CD4-positive, CD25-positive, alpha-beta regulatory T cell (primary cell): Measurements from ENCODE around the gene EIF2A. TPM values are rescaled to one million over a fixed set of nuclear protein-coding genes. Genes with fewer than 3 reads are reported as not detected.
A peak's percentile ranks its signal among the peaks of the same experiment; 100 is the strongest.

Experiments used
- ATAC-seq, 2 donors: fragments of 150-1000 bp; cut with Tn5 transposase; one replicate each; pipeline ENCODE4 v1.10.0; 2021; ENCODE audit warnings: low read depth in 2 of 2, moderate number of reproducible peaks in 2 of 2, moderate library complexity in 1 of 2
- DNase-seq, 3 donors: peaks; one replicate each; pipeline versions ENCODE4 v3.0.0 to v3.0.0-alpha.2; 2012 to 2022; ENCODE audit warnings: mixed read lengths in 1 of 3
- H3K27ac ChIP-seq: one replicate; pipeline ENCODE4 v1.7.0; 2013; ENCODE audit warnings: mild to moderate bottlenecking, low read length; ENCODE audit not compliant: insufficient read depth, poor library complexity, severe bottlenecking
- H3K27me3 ChIP-seq: one replicate; pipeline ENCODE4 v1.7.0; 2013; ENCODE audit warnings: low read length; ENCODE audit not compliant: control insufficient read depth, insufficient read depth
- H3K36me3 ChIP-seq: one replicate; pipeline ENCODE4 v1.7.0; 2013; ENCODE audit warnings: mild to moderate bottlenecking, low read length, moderate library complexity; ENCODE audit not compliant: control insufficient read depth, insufficient read depth
- H3K4me1 ChIP-seq: 2 replicates; pipeline ENCODE4 v1.7.0; 2013; ENCODE audit warnings: mild to moderate bottlenecking, low read length; ENCODE audit not compliant: insufficient read depth, control insufficient read depth, poor library complexity, severe bottlenecking
- H3K4me3 ChIP-seq: one replicate; pipeline ENCODE4 v1.7.0; 2013; ENCODE audit warnings: low read depth, mild to moderate bottlenecking, low read length, moderate library complexity
- H3K9me3 ChIP-seq, 2 experiments: 1 replicate in 1 of 2; 2 replicates in 1 of 2; pipeline ENCODE4 v1.7.0; 2013; ENCODE audit warnings: low read length in 2 of 2, mild to moderate bottlenecking in 1 of 2, moderate library complexity in 1 of 2; ENCODE audit not compliant: control insufficient read depth in 2 of 2
- H3K27ac Mint-ChIP-seq, 3 donors: one replicate each; pipeline ENCODE4 v1.8.0; 2020 to 2022; ENCODE audit warnings: mild to moderate bottlenecking in 3 of 3, mixed read lengths in 3 of 3, moderate library complexity in 2 of 3
- H3K27me3 Mint-ChIP-seq: one replicate; pipeline ENCODE4 v1.8.0; 2022; ENCODE audit warnings: mild to moderate bottlenecking, mixed read lengths
- H3K36me3 Mint-ChIP-seq: one replicate; pipeline ENCODE4 v1.8.0; 2020; ENCODE audit warnings: mixed read lengths
- H3K4me1 Mint-ChIP-seq, 4 donors: one replicate each; pipeline ENCODE4 v1.8.0; 2020 to 2022; ENCODE audit warnings: mixed read lengths in 4 of 4, mild to moderate bottlenecking in 1 of 4
- H3K4me3 Mint-ChIP-seq, 4 donors: one replicate each; pipeline ENCODE4 v1.8.0; 2020 to 2022; ENCODE audit warnings: mild to moderate bottlenecking in 4 of 4, mixed read lengths in 4 of 4, moderate library complexity in 3 of 4
- H3K9me3 Mint-ChIP-seq, 7 donors: one replicate each; pipeline ENCODE4 v1.8.0; 2020 to 2022; ENCODE audit warnings: mixed read lengths in 7 of 7, mild to moderate bottlenecking in 3 of 7, moderate library complexity in 2 of 7
- polyA plus RNA-seq, 4 donors: library from polyadenylated mRNA; unstranded; fragments of 300-500 nt; fragmentation: Illumina TruSeq; gene quantifications; one replicate each; pipeline ENCODE4 v1.2.3, GENCODE V29; 2021
- total RNA-seq: library from RNA; stranded (reverse); gene quantifications from one replicate; pipeline ENCODE4 v1.2.3, GENCODE V29; 2022

Gene EIF2A
- total and polyA plus RNA-seq, 5 donors from 2014 or later: 34.1 to 94.4 (median 49.4) TPM

DNA sequence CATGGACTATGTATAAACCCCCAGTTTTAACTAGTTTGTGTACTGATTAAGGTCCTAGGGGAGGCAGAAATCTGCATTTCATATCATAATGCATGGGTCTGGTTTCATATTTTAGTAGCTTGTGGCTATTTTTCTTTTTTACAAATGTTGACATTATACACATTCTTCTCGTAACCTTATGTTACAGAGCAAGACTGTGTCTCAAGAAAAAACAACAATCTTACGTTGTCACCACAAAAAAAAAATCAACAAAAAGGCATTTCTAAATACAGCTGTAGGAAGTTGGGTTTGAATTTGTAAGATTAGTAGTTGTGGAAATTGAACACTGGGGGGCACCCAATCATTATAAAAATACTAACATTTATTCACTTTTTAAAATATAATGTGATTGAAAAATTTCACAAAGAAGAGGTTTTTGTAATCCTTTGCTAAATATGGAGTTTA, 18.2 kb upstream of the EIF2A start:
- Histone ChIP-seq H3K4me3 (no peak overlapping the region), H3K27ac (no peak overlapping the region), H3K9me3 (no peaks in the 10 kb centered on the region), H3K36me3 (no peaks in the 10 kb centered on the region), H3K4me1 (no peaks in the 10 kb centered on the region), H3K27me3 (no peaks in the 10 kb centered on the region)
- peak in 2 of 3 donors; percentile 27 to 56 for DNase-seq
- Mint-ChIP-seq H3K9me3 (no peaks in the 10 kb centered on the region), H3K4me3 (no peak overlapping the region), H3K27me3 (peaks cover 4% of the 10 kb centered on the region), H3K36me3 (no peaks in the 10 kb centered on the region), H3K4me1 (peaks cover 2 to 7% (median 4%) of the 10 kb centered on the region in 4 donors), H3K27ac (no peak overlapping the region)
- no peak for ATAC-seq

- no peak overlapping the region for H3K27ac ChIP-seq
- H3K9me3 ChIP-seq: no peaks in the 10 kb centered on the region
- ATAC-seq (no peak), DNase-seq (peak in 1 of 3 donors; percentile 24)
- no peaks in the 10 kb centered on the region for H3K36me3 ChIP-seq
- H3K27ac Mint-ChIP-seq: no peak overlapping the region
- H3K4me1 ChIP-seq: no peaks in the 10 kb centered on the region
- H3K4me3 ChIP-seq: no peak overlapping the region
- H3K9me3 Mint-ChIP-seq: no peaks in the 10 kb centered on the region
- no peaks in the 10 kb centered on the region for H3K36me3 Mint-ChIP-seq
- H3K27me3 Mint-ChIP-seq: peaks cover 4% of the 10 kb centered on the region
- H3K27me3 ChIP-seq: no peaks in the 10 kb centered on the region
- peaks cover 2 to 7% (median 5%) of the 10 kb centered on the region in 4 donors for H3K4me1 Mint-ChIP-seq
- H3K4me3 Mint-ChIP-seq: no peak overlapping the region
Observed at GRCh38 chr3:150531775-150532174, 14.8 kb upstream of the EIF2A start.

DNA sequence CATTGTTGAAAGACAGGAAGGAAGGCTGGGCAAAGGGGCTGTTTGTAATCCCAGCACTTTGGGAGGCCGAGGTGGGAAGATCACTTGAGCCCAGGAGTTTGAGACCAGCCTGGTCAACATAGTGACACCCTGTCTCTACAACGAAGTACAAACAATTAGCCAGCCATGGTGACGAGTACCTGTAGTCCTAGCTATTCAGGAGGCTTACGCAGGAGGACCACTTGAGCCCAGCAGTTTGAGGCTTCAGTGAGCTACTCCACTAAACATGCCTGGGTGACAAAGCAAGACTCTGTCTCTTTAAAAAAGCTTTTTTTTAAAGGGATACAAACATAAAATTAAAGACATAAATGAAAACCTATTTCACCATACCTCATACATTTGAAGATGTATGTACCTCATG, 11.4 kb upstream of the EIF2A start:
- H3K9me3 ChIP-seq: no peaks in the 10 kb centered on the region
- Mint-ChIP-seq H3K9me3 (no peaks in the 10 kb centered on the region), H3K4me1 (peaks cover 0 to 11% (median 8%) of the 10 kb centered on the region in 4 donors), H3K4me3 (no peak overlapping the region), H3K27me3 (no peaks in the 10 kb centered on the region), H3K36me3 (no peaks in the 10 kb centered on the region), H3K27ac (no peak overlapping the region)
- no peaks in the 10 kb centered on the region for H3K36me3 ChIP-seq
- no peaks in the 10 kb centered on the region for H3K27me3 ChIP-seq
- no peak for ATAC-seq
- H3K4me3 ChIP-seq: no peak overlapping the region
- DNase-seq: no peak
- no peak overlapping the region for H3K27ac ChIP-seq
- H3K4me1 ChIP-seq: no peaks in the 10 kb centered on the region

DNA sequence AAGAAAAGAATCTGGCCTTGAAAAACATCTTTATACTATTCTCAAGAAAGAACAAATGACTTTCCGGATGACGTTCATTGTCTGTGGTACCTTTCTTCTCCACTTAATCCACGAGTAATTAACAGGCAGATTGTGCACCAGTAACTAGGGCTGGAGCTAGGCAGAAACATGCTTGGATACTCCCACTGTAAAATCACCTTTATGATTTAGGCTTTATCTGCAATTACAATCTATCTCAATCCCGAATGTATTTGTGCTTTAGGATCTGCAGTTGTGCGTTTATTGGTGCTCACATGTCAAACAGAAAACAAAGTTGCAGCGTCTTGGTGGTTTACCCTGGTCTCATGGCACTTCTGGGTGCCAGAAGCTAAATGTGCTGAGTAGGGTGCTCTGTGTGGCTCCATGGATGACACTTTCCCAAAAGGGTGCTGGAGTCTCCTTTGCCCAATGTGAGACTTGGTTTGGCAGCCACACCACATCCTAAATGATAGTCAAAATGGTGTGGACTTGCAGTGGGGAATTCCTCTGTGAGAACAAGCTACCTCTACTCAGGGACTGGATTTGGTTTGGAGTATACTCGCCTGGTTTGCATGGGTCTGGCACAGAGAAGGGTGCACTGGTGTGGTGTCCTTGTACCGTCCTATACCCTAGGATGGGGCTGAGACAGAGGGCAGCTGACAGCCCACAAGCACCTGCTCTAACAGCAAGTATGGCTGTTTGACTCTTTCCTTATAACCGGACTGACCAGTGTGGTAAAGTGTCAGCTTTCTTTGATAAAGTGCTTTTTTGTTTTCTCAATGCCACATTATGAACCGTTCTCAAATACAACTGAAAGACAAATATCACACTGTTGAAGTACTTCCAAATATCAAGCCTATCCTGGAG, 8.0 kb upstream of the EIF2A start:
- H3K27me3 ChIP-seq: no peaks in the 10 kb centered on the region
- Mint-ChIP-seq H3K36me3 (peaks cover 7% of the 10 kb centered on the region), H3K4me3 (no peak overlapping the region), H3K27me3 (no peaks in the 10 kb centered on the region), H3K4me1 (peaks cover 5 to 28% (median 23%) of the 10 kb centered on the region in 4 donors), H3K27ac (peak overlapping the region in 1 of 3 donors; percentile 34), H3K9me3 (no peaks in the 10 kb centered on the region)
- ATAC-seq (no peak), DNase-seq (no peak)
- no peak overlapping the region for H3K4me3 ChIP-seq
- H3K27ac ChIP-seq: no peak overlapping the region
- peaks cover under 1% of the 10 kb centered on the region for H3K4me1 ChIP-seq
- H3K36me3 ChIP-seq: peaks cover 13% of the 10 kb centered on the region
- H3K9me3 ChIP-seq: no peaks in the 10 kb centered on the region

DNA sequence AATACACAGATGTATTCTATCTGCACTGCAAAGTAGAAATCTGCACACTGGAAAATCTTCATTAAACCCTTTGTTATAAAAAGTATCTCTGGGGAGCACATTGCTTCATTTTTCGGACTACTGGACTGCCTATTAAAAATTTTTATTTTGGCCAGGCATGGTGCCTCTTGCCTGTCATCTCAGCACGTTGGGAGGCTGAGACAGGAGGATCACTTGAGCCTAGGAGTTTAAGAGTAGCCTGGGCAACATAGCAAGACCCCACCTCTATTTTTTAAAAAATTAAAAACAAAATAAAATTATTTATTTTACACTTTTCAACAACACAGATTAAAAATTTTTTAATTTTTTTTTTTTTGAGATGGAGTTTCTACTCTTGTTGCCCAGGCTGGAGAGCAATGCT, 6.3 kb upstream of the EIF2A start:
- DNase-seq (no peak), ATAC-seq (no peak)
- Histone ChIP-seq H3K4me3 (no peak overlapping the region), H3K4me1 (peaks cover 16% of the 10 kb centered on the region), H3K36me3 (peaks cover 15% of the 10 kb centered on the region), H3K9me3 (no peaks in the 10 kb centered on the region), H3K27me3 (no peaks in the 10 kb centered on the region), H3K27ac (no peak overlapping the region)
- H3K9me3 Mint-ChIP-seq: no peaks in the 10 kb centered on the region
- H3K27ac Mint-ChIP-seq: no peak overlapping the region
- H3K4me3 Mint-ChIP-seq: peak overlapping the region in 2 of 4 donors; percentile 21 to 35
- H3K27me3 Mint-ChIP-seq: no peaks in the 10 kb centered on the region
- H3K4me1 Mint-ChIP-seq: peaks cover 16 to 43% (median 37%) of the 10 kb centered on the region in 4 donors
- peaks cover 15% of the 10 kb centered on the region for H3K36me3 Mint-ChIP-seq

DNA sequence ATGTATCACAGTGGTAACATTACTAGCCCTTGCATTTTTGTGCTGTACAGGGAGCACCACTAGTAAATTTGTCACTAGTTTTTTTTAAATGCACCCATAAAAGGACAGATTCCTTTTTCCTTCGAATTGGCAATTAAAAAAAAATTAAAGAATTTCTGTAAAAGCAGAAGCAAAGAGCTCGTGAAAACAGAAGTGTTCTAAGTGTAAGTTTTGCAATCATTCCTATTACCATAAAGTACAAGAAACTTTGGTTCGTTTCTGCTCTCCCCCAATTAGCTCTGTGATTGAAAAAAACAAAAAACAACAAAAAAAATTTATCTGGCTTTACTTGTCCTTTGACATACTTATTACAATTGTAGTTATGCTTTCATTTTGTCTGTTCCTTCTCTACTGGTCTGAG, 5.6 kb upstream of the EIF2A start:
- no peak overlapping the region for H3K4me3 ChIP-seq
- H3K4me1 ChIP-seq: peaks cover 21% of the 10 kb centered on the region
- ATAC-seq (no peak), DNase-seq (no peak)
- H3K27ac ChIP-seq: no peak overlapping the region
- Mint-ChIP-seq H3K4me3 (no peak overlapping the region), H3K27me3 (no peaks in the 10 kb centered on the region), H3K36me3 (peaks cover 15% of the 10 kb centered on the region), H3K4me1 (peaks cover 16 to 46% (median 38%) of the 10 kb centered on the region in 4 donors), H3K27ac (peak overlapping the region in 1 of 3 donors; percentile 22), H3K9me3 (no peaks in the 10 kb centered on the region)
- no peaks in the 10 kb centered on the region for H3K9me3 ChIP-seq
- H3K36me3 ChIP-seq: peaks cover 15% of the 10 kb centered on the region
- no peaks in the 10 kb centered on the region for H3K27me3 ChIP-seq

DNA sequence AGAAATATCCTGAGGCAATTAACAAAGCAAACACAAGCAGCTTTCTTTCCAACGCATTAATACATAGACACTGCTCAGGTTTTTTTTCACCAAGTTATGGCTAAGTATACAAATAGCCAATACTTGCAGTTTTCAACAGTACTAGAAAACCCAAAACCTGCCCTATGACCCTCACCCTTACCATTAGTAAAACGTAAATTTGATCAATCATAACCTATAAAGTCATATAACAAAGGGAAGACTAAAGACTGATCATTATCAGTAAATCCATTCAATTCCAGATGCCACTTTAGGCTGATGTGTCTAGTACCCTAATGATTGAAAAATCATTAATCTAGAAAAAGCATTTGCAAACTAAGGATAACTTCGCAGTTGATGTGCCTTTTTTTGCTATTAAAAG, 3.5 kb upstream of the EIF2A start:
- no peak overlapping the region for H3K4me3 ChIP-seq
- H3K9me3 ChIP-seq: no peaks in the 10 kb centered on the region
- Mint-ChIP-seq H3K27me3 (no peaks in the 10 kb centered on the region), H3K4me3 (peak overlapping the region in 3 of 4 donors; percentile 9 to 98 (median 18)), H3K4me1 (peaks cover 31 to 59% (median 49%) of the 10 kb centered on the region in 4 donors), H3K36me3 (peaks cover 15% of the 10 kb centered on the region), H3K9me3 (no peaks in the 10 kb centered on the region), H3K27ac (no peak overlapping the region)
- peaks cover 29% of the 10 kb centered on the region for H3K4me1 ChIP-seq
- no peak overlapping the region for H3K27ac ChIP-seq
- ATAC-seq: no peak
- H3K27me3 ChIP-seq: no peaks in the 10 kb centered on the region
- peaks cover 15% of the 10 kb centered on the region for H3K36me3 ChIP-seq
- DNase-seq: no peak
